NCI-H345 (cell line): ENCODE measurements around the gene GALR1.
"Not testable (repeated sequence)": the region's sequence is repeated elsewhere in the genome, so short reads cannot be mapped to it uniquely, and the experiment has no call there.

Experiments
- DNase-seq: peaks from one replicate; lab custom pipeline; 2025; lab: John Stamatoyannopoulos, UW

The GALR1 gene

GRCh38 chr18:77250926-77251729 is 1.5 kb downstream of the GALR1 start:
- DNase-seq, result no peak

- no peak for DNase-seq
Observed at GRCh38 chr18:77251730-77252050, 2.0 kb downstream of the GALR1 start.

- DNase-seq, result peak; percentile 86
Observed at GRCh38 chr18:77254711-77255405, 5.2 kb downstream of the GALR1 start.

- DNase-seq, result no peak
Observed at GRCh38 chr18:77255426-77256105, 5.9 kb downstream of the GALR1 start.

DNA sequence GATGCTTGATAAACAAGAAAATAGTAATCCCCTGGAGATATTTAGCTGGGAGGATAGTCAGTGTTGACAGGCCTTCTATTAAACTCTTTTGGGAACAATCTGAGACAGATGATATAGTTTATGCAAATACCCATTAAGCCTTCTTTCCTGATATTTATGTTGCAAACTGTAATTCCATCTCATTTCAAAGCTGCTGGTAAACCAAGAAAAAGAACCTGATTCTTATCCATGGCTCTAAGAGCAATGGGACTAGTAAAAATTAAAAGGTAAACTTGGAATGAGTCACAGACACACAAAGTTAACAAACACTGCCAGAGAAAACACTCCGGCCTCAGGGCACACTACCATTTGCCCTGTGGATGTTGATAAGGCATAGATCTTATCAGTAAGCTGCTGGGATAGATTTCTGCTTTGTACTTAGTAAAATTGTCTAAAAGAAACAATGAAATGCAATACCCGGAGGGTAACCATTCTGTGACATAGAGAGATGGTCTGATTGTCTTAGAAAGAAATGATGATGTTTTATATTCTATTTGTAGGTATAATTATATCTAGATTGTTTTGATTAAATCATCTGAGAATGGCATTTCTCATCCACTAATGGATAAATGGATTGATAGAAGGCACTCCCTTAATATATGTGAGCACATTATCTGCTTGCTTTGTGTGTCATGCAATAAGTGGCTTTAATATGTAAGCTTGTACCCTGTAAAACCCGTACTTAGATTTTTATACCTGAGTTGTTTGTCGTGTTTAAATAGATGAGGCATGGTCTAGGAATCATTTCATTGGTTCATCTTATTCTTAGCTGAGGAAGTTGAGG is 13.2 kb downstream of the GALR1 start:
- peak; percentile 5 for DNase-seq

- DNase-seq, result no peak
Observed at GRCh38 chr18:77263466-77263763, 13.8 kb downstream of the GALR1 start.

DNA sequence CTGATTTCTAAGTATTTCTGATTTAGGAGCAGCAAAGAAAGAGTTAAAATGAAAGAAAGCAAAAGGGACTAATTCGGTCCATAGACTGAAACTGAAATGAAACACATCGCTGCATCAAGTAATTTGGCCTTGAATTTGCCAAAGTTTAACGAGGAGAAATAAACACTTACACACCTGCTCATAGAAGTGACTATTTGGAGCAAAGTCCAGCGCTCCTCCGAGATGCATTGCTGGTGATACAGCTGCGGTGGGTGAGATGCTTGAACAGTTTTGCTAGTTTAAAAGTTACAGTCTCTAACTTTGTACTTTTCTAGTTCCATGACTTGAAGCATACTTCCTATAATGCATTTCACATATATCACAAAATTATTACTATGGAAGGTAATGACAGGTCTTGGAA is 18.3 kb downstream of the GALR1 start:
- DNase-seq, result no peak

DNA sequence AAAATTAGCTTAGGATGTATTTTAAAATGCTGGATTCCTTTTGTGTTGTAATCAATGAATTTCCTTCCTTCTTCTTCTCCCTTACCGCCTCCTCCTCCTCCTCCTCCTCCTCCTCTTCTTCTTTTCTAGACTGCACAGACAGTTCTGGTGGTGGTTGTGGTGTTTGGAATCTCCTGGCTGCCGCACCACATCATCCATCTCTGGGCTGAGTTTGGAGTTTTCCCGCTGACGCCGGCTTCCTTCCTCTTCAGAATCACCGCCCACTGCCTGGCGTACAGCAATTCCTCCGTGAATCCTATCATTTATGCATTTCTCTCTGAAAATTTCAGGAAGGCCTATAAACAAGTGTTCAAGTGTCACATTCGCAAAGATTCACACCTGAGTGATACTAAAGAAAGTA is 18.8 kb downstream of the GALR1 start:
- no peak for DNase-seq

- no peak for DNase-seq
Observed at GRCh38 chr18:77271576-77272481, 22.2 kb downstream of the GALR1 start.

DNA sequence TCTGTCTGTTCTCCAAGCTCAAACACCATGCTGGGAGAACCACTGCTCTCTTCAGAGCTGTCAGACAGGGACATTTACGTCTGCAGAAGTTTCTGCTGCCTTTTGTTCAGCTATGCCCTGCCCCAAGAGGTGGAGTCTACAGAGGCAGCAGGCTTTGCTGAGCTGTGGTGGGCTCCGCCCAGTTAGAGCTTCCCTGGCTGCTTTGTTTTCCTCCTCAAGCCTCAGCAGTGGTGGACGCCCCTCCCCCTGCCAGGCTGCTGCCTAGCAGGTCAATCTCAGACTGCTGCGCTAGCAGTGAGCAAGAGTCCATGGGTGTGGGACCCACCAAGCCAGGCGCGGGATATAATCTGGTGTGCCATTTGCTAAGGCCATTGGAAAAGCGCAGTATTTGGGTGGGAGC is 41.2 kb downstream of the GALR1 start:
- not testable (repeated sequence) for DNase-seq

DNA sequence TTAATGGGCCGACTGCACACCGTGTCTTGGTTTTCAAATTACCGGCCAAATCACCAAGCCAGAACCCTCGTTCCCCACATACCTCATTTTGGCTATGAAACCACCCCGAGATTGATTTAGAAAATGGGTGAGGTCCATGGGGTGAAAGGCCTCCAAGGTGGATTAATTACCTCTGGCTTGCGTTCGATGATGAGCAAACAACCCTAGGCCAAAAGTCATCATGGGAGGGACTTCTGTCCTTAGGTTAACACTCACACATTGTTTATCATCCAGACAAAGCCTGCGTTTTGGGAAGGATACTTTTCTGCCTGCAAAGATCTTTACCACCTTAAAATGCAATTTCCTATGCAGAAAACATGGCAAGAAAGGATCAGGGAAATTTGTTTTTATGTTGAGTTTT is 48.5 kb downstream of the GALR1 start:
- DNase-seq, result no peak

GRCh38 chr18:77299706-77300105 is 50.1 kb downstream of the GALR1 start:
- no peak for DNase-seq

DNA sequence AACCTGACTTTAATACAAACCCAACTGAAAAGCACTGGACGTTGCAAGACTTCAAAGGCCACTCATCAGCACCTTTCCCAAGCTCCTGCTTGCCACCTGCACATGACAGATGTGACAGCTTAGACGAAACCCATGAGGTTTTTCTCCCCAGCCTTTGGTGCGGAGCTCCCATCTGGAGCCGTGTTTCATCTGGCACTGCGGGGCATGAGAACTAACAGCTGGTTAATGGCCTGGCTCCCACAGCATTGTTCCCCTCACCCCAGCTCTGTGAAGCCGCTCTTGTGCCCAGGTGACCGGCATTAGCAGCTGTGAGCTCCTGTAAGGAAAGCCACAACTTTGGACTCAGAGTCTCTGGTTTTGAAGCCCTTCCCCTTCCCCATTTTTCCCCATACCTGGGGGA is 50.9 kb downstream of the GALR1 start:
- no peak for DNase-seq

GRCh38 chr18:77304268-77304667 is 54.6 kb downstream of the GALR1 start:
- no peak for DNase-seq

GRCh38 chr18:77305676-77306075 is 56.0 kb downstream of the GALR1 start:
- no peak for DNase-seq

DNA sequence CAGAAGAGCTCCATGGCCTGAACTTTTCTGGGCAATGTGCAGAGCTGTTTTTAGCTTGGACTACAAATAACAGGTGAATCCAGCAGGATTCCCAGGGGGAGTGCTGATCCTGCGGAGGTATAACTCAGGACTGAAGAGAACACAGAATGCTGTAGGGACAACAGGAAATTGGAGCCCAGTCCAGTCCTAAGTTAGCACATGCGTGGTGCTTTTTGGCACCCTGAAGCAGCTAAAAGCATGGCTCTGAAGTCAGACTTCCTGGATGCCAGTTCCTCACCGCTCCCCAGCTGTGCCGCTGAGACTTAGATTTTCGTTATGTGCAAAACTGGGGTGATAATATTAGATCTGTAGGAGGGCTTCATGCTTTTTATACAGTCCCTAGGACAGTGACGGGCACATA is 58.6 kb downstream of the GALR1 start:
- DNase-seq, result no peak

DNA sequence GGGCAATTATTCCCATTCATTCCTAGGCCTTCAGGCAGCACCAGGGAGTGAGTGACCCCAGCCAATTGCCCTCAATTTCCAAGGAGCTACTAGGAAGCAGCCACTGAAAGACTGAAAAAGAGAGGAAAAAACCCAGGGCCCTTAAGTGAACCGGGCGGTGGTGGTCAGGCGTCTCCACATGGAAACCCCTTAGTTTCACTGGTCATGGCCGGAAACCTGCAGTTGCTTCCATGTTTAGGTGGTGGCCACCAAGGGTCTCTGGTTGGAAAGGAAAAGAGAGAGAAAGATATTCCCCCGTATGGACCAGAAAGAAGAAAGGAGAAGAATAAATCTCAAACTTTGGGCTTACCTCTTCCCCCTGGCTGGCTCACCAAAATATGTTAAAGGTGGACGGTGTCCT is 64.9 kb downstream of the GALR1 start:
- DNase-seq, result no peak

- no peak for DNase-seq
Observed at GRCh38 chr18:77314952-77315351, 65.3 kb downstream of the GALR1 start.

DNA sequence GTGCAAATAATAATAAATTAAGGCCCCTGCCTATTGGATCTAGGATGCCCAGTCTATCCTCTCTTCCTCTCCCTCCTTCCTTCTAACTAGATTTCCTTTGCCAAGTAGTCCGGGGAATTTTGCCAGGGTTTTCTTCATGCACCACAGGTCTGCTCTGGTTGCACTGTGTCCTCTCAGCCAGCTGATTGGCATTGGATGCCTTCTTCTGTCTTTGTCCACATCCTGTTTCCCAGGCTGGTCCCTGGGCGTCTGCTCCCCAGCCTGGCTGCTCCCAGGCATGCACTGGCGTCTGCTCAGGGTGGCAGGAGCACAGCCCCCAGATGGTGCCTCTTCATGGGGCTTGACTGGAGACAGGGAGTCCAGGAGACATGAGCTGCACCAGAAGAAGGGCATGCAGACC is 66.4 kb downstream of the GALR1 start:
- DNase-seq, result no peak

DNA sequence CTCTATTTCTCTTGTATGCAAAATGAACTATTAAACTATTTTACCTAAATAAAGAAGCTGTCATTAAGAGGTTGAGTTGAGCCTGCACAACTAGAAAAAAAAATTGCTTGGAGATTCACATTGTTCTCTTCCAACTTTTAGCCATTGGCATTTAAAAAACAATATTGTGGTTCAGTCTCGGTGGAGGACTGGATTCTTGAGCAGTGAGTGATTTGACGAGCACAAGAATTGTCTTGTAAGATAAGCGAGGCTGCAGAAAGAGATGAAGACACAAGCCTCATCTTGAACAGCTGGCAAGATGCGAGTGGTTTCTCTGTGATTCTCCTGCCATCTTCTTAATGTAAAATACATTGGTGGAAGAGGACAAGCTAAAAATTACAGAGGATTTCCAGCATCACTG is 67.0 kb downstream of the GALR1 start:
- DNase-seq, result no peak

DNA sequence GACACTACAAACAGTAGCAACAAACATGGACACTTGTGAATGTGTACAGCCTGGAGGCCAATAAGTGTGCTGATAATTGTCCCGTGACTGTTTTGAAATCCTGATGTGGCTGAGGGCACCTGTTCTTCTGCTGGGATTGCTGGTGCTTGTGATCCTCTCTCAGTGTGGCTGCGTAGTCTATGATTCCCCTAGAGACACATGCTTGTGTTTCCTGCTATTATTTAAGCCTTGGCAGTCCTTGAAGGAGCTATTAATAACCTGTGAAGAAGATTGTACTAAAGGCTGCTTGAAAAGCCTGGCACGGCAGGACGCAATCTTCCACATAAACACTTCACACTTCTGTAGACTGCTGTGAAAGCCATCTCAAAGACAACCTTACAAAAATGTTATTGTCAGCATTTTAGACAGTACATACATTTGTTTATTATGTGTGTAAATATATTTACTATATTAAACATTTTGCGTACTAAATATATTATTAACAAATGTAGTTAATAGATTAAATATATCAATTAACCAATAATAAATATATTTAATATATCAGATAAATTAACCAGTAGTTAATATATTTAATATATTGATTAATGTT is 71.4 kb downstream of the GALR1 start:
- peak; percentile 32 for DNase-seq
